ENCODE results near the gene OR10D3. TPM values are rescaled to one million over a fixed set of nuclear protein-coding genes. Genes with fewer than 3 reads are reported as not detected.
"Not testable (repeated sequence)": the region's sequence is repeated elsewhere in the genome, so short reads cannot be mapped to it uniquely, and the experiment has no call there.

OR10D3 gene, protein sequence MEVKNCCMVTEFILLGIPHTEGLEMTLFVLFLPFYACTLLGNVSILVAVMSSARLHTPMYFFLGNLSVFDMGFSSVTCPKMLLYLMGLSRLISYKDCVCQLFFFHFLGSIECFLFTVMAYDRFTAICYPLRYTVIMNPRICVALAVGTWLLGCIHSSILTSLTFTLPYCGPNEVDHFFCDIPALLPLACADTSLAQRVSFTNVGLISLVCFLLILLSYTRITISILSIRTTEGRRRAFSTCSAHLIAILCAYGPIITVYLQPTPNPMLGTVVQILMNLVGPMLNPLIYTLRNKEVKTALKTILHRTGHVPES
- not detected for total RNA-seq

DNA sequence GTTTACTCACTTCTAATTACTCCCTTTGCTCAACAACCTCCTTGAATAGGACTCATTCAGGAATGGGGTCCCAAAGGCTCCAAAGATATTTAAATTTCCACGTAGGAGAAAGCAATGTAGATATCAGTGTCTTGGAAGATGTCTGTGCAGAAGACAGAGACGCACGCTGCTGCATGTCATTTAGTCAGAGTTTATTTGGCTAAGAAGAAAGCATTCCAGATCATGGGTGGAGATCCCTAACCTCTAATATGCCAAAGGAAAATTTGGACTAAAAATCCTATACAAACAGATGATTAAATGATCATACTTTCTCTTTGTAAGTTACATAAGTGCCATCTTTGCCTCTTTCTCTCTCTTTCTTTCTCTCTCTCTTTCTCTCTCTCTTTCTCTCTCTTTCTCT is at the start of gene OR10D3:
Gene OR10D3, plus strand, starts transcription at position 278 of the 400 bp plus-strand sequence. CDS start 1,925 bp downstream, outside the sequence.
- H3K27me3 Mint-ChIP-seq (ENCODE audit: low read depth) = no peaks in the 10 kb centered on the region
- ChIA-PET CTCF (no interaction called here), POLR2A (no interaction called here)
- no peak within 1 kb of the TSS for H3K4me3 Mint-ChIP-seq
- no peaks in the 10 kb centered on the region for H3K4me1 Mint-ChIP-seq (ENCODE audit: low read depth)
- no peak for DNase-seq
- H3K9me3 Mint-ChIP-seq (ENCODE audit: insufficient read depth) = no peaks in the 10 kb centered on the region
- no peak for ATAC-seq
- H3K36me3 Mint-ChIP-seq (ENCODE audit: low read depth) = no peaks in the 10 kb centered on the region
- no peak within 1 kb of the TSS for H3K27ac Mint-ChIP-seq

DNA sequence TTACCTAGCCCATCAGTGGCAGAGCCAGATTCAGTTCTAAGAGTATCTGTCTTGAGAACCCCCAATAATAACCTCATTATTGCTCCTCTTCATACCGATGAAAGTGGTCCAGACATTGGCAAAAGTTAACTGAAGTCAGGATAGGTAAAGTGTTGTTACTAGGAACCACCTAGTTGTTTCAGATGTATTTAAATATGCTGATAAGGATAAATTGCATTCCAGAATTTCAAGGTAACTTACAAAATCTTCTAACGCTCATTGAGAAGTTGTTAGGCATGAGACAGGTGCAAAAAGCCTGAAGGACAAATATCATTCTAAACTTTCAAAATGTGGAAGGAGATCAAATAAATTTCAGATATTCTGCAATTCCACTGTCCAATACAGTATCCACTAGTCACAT is 40.1 kb upstream of the OR10D3 start:
- DNase-seq = no peak
- no peak for ATAC-seq
- POLR2A ChIA-PET = no interaction called here
- Mint-ChIP-seq H3K27ac (no peak overlapping the region), H3K4me3 (no peak overlapping the region), H3K27me3 (ENCODE audit: low read depth) (peaks cover 2% of the 10 kb centered on the region), H3K4me1 (ENCODE audit: low read depth) (no peaks in the 10 kb centered on the region), H3K9me3 (ENCODE audit: insufficient read depth) (no peaks in the 10 kb centered on the region), H3K36me3 (ENCODE audit: low read depth) (no peaks in the 10 kb centered on the region)
- CTCF ChIA-PET = no interaction called here

DNA sequence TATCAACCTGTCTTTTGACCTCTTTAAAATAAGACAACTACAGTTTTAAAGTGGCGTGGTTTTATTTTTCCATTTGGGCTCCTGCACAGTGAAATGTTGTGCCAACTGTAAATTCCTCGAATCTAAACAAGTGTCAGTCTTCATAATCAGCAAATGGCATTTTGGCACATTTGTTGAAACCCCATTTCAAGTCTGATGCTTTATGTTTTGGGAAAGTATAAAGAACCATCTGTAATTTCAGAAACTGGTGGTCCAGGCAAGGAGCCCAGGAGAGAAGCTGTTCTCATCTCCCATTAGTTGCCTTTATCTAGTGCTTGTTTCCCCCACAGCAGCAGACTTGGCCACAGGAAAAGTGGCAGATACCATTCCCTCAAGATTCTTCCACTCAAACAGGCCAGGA is 35.2 kb upstream of the OR10D3 start:
- Mint-ChIP-seq H3K9me3 (ENCODE audit: insufficient read depth) (no peaks in the 10 kb centered on the region), H3K36me3 (ENCODE audit: low read depth) (no peaks in the 10 kb centered on the region), H3K27ac (no peak overlapping the region), H3K4me1 (ENCODE audit: low read depth) (no peaks in the 10 kb centered on the region), H3K4me3 (no peak overlapping the region), H3K27me3 (ENCODE audit: low read depth) (no peaks in the 10 kb centered on the region)
- ATAC-seq = no peak
- DNase-seq = no peak
- CTCF ChIA-PET = no interaction called here
- POLR2A ChIA-PET = no interaction called here

DNA sequence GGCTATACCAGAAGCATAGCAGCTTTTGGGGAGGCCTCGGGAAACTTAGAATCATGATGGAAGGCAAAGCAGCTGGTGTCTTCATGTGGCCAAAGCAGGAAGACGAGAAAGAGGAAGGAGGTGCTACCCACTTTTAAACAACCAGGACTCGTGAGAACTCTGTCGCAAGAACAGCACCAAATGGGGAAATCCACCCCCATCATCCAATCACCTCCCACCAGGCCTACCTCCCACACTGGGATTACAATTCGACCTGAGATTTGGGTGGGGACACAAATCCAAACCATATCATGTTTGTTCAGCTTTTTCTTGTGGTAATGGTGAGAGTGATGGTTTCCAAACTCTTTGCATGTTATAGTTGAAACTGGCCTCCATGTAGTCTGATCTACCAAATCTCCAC is 32.5 kb upstream of the OR10D3 start:
- no peaks in the 10 kb centered on the region for H3K4me1 Mint-ChIP-seq (ENCODE audit: low read depth)
- CTCF ChIA-PET = no interaction called here

DNA sequence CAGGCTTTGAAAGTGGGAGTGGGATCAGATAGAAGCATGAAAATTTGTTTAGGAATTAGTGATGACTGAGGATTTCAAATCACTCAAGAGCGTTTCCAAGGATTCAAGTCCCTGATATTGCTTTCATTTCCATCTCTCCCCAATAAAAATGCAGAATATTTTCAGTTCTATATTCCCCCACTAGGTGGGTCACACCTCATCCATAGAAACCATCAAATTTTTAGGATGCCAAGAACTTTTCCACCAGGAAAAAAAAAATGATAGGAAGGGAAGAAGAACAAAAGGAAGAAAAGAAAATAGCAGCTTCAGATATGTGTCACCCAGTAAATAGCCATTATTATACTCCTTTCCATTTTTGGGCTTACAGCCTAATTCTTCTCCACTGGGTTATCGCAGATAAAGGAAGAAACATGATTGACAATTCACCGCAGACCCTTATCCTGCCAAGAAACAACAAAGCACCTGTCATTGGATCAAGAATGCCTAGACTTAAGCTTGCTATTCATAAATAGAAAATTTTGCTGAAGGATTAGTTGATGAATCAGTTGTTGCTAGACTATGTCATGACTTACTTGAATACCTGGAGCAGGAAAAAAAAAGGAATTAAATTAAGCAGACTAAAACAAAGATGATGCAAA is 30.3 kb upstream of the OR10D3 start:
- CTCF ChIA-PET = interaction anchor here (1.1 kb wide), 1 partner anchor 81 kb away, joined by 4 read pairs; no protein-coding TSS in a partner anchor
- Mint-ChIP-seq H3K4me3 (no peak overlapping the region), H3K9me3 (ENCODE audit: insufficient read depth) (no peaks in the 10 kb centered on the region), H3K36me3 (ENCODE audit: low read depth) (no peaks in the 10 kb centered on the region), H3K4me1 (ENCODE audit: low read depth) (no peaks in the 10 kb centered on the region), H3K27me3 (ENCODE audit: low read depth) (no peaks in the 10 kb centered on the region), H3K27ac (no peak overlapping the region)
- ATAC-seq (no peak), DNase-seq (no peak)
- POLR2A ChIA-PET = no interaction called here

More for the DNA sequence above, 32.5 kb upstream of the OR10D3 start:
- POLR2A ChIA-PET = no interaction called here
- Mint-ChIP-seq H3K4me3 (no peak overlapping the region), H3K36me3 (ENCODE audit: low read depth) (no peaks in the 10 kb centered on the region), H3K9me3 (ENCODE audit: insufficient read depth) (no peaks in the 10 kb centered on the region), H3K27ac (no peak overlapping the region), H3K27me3 (ENCODE audit: low read depth) (no peaks in the 10 kb centered on the region)
- no peak for ATAC-seq
- DNase-seq = no peak

DNA sequence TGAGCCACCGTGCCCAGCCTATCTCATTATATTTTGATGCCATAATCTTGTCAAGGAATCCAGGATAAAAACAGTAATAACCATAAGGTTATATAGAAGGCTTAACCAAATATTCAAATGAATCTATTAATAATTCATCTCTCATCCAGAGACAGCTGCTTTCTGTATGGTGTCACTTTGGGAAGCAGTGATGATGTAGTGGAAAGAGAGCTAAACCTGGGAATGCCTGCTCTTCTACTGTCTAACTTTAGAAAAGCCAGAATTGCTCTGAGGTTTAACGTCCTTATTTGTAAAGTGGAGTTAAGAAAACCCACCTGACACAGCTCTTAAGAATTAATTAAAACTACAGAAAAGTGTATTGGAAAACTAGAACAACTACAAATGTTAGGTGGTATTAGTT is 29.3 kb upstream of the OR10D3 start:
- DNase-seq = no peak

DNA sequence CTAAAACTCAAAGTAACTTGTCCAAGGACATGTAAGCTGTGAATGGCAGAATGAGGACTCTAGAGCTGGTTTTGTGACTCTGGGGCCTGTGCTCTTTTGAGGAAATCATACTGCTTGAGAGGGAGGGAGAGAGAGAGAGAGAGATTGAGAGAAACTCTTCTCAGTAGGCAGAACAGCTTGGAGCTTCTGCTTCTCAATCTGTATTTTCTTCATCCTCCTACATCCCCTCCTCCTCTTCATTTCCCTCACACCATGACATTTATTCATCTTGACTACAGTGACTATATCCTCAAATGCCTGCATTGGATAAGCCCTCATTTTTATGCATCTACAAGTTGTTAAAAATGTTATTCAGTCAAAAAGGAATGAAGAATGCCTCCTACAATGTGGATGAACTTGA is 23.7 kb upstream of the OR10D3 start:
- H3K36me3 Mint-ChIP-seq (ENCODE audit: low read depth) = no peaks in the 10 kb centered on the region
- no peaks in the 10 kb centered on the region for H3K9me3 Mint-ChIP-seq (ENCODE audit: insufficient read depth)
- no peaks in the 10 kb centered on the region for H3K4me1 Mint-ChIP-seq (ENCODE audit: low read depth)
- H3K27ac Mint-ChIP-seq = no peak overlapping the region
- DNase-seq (no peak), ATAC-seq (no peak)
- peaks cover 2% of the 10 kb centered on the region for H3K27me3 Mint-ChIP-seq (ENCODE audit: low read depth)
- ChIA-PET CTCF (interaction anchor here (1.0 kb wide), 1 partner anchor 88 kb away, joined by 3 read pairs; no protein-coding TSS in a partner anchor), POLR2A (no interaction called here)
- H3K4me3 Mint-ChIP-seq = no peak overlapping the region

More for the DNA sequence above, 29.3 kb upstream of the OR10D3 start:
- Mint-ChIP-seq H3K9me3 (ENCODE audit: insufficient read depth) (no peaks in the 10 kb centered on the region), H3K4me3 (no peak overlapping the region), H3K4me1 (ENCODE audit: low read depth) (no peaks in the 10 kb centered on the region), H3K27me3 (ENCODE audit: low read depth) (no peaks in the 10 kb centered on the region), H3K36me3 (ENCODE audit: low read depth) (no peaks in the 10 kb centered on the region), H3K27ac (no peak overlapping the region)
- ATAC-seq = no peak
- ChIA-PET CTCF (interaction anchor here (0.9 kb wide), 1 partner anchor 9 kb away, joined by 3 read pairs; no protein-coding TSS in a partner anchor), POLR2A (no interaction called here)

DNA sequence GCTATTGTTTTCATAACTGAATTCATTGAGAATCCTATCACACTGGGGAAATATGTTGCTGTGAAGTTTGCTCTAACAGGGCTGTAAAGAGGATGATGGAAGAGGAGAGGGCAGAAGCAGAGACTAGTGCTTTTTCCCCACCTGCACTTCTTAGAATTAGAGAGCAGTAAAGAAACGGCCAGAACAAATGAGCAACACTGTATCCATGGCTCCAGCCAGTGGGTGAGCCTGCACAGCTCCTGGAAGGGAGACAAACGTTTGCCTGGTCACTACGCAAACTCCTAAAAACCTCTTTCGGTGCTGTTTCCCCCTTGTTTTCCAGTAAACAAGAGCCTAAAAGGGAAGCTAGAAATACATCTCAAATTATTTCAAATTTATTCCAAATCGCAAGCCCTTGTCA is 22.2 kb upstream of the OR10D3 start:
- ChIA-PET POLR2A (no interaction called here), CTCF (interaction anchor here (1.4 kb wide), 1 partner anchor 89 kb away, joined by 3 read pairs; no protein-coding TSS in a partner anchor)
- H3K4me3 Mint-ChIP-seq = no peak overlapping the region
- ATAC-seq (no peak), DNase-seq (no peak)
- no peaks in the 10 kb centered on the region for H3K36me3 Mint-ChIP-seq (ENCODE audit: low read depth)
- no peak overlapping the region for H3K27ac Mint-ChIP-seq
- H3K27me3 Mint-ChIP-seq (ENCODE audit: low read depth) = peaks cover 2% of the 10 kb centered on the region
- no peaks in the 10 kb centered on the region for H3K9me3 Mint-ChIP-seq (ENCODE audit: insufficient read depth)
- no peaks in the 10 kb centered on the region for H3K4me1 Mint-ChIP-seq (ENCODE audit: low read depth)

DNA sequence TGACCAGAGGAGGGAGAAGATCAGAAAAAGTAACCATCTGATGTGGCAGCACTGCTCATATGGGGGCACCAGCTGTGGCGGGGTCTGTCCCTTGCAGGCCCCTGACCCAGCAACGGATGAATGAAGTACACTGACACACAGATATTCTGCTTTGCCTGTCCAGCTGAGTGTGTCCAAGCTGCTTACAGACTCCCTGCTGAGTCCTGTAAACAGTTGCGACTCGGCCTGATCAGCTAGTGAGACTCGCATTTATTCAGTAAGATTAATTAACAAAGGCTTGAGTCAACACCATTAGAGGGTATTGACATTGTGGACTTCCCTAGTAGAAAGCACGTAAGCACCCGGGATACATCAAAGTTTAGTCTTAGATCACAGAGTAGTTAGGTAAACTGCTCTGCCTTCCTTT is 15.3 kb upstream of the OR10D3 start:
- Mint-ChIP-seq H3K27ac (no peak overlapping the region), H3K4me1 (ENCODE audit: low read depth) (no peaks in the 10 kb centered on the region), H3K4me3 (no peak overlapping the region), H3K9me3 (ENCODE audit: insufficient read depth) (no peaks in the 10 kb centered on the region), H3K36me3 (ENCODE audit: low read depth) (no peaks in the 10 kb centered on the region), H3K27me3 (ENCODE audit: low read depth) (peaks cover 2% of the 10 kb centered on the region)
- ChIA-PET POLR2A (no interaction called here), CTCF (no interaction called here)
- DNase-seq = no peak
- no peak for ATAC-seq

DNA sequence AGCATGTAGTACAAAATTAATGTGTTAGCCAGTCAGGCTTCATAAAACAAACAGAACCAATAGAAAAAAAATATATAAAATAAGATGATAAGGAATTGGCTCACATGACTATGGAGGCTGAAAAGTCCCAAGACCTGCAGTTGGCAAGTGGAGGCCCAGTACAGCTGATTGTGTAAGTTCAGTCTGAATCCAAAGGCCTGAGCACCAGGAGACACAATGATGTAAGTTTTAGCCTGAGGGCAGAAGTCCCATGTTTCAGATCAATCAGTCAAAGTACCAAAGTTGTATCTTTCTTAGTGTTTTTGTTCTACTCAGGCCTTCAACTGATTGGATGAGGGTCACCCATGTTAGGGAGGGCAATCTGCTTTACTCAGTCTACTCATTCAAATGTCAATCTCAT is 14.3 kb upstream of the OR10D3 start:
- ChIA-PET CTCF (interaction anchor here (1.0 kb wide), 1 partner anchor 97 kb away, joined by 3 read pairs; no protein-coding TSS in a partner anchor), POLR2A (interaction anchor here (0.5 kb wide), 1 partner anchor 18 kb away, joined by 3 read pairs; no protein-coding TSS in a partner anchor)
- no peaks in the 10 kb centered on the region for H3K9me3 Mint-ChIP-seq (ENCODE audit: insufficient read depth)
- no peaks in the 10 kb centered on the region for H3K4me1 Mint-ChIP-seq (ENCODE audit: low read depth)
- H3K4me3 Mint-ChIP-seq = no peak overlapping the region
- no peaks in the 10 kb centered on the region for H3K27me3 Mint-ChIP-seq (ENCODE audit: low read depth)
- no peak overlapping the region for H3K27ac Mint-ChIP-seq
- DNase-seq = no peak
- H3K36me3 Mint-ChIP-seq (ENCODE audit: low read depth) = no peaks in the 10 kb centered on the region
- no peak for ATAC-seq

DNA sequence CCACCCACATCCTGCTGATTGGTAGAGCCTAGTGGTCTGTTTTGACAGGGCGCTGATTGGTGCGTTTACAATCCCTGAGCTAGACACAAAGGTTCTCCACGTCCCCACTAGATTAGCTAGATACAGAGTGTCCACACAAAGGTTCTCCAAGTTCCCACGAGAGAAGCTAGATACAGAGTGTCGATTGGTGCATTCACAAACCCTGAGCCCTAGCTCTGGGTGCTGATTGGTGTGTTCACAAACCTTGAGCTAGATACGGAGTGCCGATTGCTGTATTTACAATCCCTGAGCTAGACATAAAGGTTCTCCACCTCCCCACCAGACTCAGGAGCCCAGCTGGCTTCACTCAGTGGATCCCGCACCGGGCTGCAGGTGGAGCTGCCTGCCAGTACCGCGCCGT is 12.8 kb upstream of the OR10D3 start:
- POLR2A ChIA-PET; H3K4me3 Mint-ChIP-seq; H3K27ac Mint-ChIP-seq; H3K27me3 Mint-ChIP-seq (ENCODE audit: low read depth); H3K9me3 Mint-ChIP-seq (ENCODE audit: insufficient read depth); H3K4me1 Mint-ChIP-seq (ENCODE audit: low read depth); CTCF ChIA-PET; ATAC-seq; DNase-seq; H3K36me3 Mint-ChIP-seq (ENCODE audit: low read depth): not testable (repeated sequence)

DNA sequence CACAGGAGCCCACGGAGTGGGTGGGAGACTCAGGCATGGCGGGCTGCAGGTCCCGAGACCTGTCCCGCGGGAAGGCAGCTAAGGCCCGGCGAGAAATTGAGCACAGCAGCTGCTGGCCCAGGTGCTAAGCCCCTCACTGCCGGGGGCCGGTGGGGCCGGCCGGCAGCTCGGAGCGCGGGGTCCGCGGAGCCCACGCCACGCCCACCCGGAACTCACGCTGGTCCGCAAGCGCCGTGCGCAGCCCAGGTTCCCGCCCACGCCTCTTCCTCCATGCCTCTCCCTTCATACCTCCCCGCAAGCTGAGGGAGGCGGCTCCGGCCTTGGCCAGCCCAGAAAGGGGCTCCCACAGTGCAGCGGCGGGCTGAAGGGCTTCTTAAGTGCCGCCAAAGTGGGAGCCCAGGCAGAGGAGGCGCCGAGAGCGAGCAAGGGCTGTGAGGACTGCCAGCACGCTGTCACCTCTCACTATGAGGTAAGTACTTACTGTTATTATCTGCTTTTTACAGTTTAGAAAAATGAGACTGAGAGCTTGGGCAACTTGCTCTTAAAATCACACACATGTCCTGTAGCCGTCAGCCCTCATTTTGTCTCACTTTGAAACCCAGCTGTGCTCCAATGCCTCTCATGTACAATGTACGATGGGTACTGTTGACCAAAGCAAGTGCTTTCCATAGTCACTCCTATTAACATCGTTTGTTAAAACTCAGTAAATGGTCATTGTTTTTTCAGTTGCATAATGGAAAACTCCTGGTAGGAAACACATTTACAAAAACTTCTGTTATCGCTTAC is 12.2 kb upstream of the OR10D3 start:
- DNase-seq = no peak
- H3K9me3 Mint-ChIP-seq (ENCODE audit: insufficient read depth) = no peaks in the 10 kb centered on the region
- CTCF ChIA-PET = no interaction called here
- POLR2A ChIA-PET = no interaction called here
- H3K4me1 Mint-ChIP-seq (ENCODE audit: low read depth) = no peaks in the 10 kb centered on the region
- no peaks in the 10 kb centered on the region for H3K27me3 Mint-ChIP-seq (ENCODE audit: low read depth)
- no peak for ATAC-seq
- H3K27ac Mint-ChIP-seq = no peak overlapping the region
- H3K4me3 Mint-ChIP-seq = no peak overlapping the region
- no peaks in the 10 kb centered on the region for H3K36me3 Mint-ChIP-seq (ENCODE audit: low read depth)
